HS-27A (cell line): ENCODE data around the gene TMEM52.

Source experiments
- DNase-seq: peaks from one replicate; pipeline ENCODE4 v3.0.0-alpha.2; 2012; ENCODE audit warnings: low read depth, missing footprints

The TMEM52 gene

DNA sequence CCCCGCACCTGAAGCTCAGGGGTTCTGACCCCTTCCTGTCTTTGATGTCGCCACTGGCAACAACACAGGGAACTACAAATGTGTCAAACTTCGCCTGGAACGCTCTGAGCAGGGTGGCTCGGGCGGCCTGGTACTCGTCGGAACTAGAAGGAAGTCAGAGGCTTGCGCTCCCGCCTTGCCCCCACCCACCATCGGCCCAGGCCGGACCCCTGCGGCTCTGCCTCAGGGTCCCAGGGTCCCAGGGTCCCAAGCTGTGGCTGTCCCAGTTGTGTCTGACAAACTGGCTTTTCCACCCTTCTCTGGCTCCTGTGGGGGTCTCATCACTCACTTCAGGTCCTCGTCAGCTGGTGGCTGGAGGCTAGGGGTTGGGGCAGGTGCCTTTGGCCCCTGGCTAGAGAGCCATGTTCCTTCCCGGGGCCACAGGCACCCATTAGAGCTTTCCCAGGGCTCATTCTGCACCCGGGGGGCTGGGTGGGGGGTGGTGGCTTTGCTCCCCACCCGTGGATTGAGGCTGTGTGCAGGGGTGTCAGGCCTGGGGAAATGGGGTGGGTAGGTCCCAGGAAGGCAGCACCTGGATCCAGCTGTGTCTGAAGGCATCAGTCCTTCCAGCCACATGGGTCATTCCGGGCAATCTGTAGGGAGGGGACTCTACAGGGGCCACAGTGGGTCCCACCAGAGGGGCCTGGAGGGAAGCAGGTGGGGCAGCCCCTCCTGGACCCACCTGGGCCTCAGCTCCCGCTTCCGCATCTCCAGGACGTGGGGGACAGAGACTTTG, 8.0 kb upstream of the TMEM52 start:
- DNase-seq, result no peak

DNA sequence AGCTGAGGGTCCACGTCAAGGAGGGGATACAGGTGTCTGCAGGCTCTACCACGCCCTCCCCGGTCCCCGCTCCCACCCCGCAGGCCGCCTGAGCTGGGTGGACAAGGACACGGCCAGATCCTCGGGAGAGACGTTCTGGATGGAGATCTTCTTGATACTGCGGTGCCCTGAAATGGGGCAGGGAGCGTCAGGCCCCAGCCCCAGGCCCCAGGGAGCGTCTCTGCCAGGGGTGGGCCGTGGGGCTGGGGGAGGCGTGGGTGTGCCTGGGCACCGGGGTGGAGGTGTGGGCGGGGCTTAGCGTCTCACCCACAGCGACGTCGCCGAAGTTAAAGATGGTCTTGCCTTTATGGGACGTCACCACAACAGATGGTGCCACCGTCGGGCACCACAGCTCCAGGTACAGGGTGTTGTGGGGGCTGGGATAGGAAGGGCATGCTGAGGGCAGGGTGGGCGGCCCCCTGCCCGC, 7.3 kb upstream of the TMEM52 start:
- DNase-seq, result no peak

DNA sequence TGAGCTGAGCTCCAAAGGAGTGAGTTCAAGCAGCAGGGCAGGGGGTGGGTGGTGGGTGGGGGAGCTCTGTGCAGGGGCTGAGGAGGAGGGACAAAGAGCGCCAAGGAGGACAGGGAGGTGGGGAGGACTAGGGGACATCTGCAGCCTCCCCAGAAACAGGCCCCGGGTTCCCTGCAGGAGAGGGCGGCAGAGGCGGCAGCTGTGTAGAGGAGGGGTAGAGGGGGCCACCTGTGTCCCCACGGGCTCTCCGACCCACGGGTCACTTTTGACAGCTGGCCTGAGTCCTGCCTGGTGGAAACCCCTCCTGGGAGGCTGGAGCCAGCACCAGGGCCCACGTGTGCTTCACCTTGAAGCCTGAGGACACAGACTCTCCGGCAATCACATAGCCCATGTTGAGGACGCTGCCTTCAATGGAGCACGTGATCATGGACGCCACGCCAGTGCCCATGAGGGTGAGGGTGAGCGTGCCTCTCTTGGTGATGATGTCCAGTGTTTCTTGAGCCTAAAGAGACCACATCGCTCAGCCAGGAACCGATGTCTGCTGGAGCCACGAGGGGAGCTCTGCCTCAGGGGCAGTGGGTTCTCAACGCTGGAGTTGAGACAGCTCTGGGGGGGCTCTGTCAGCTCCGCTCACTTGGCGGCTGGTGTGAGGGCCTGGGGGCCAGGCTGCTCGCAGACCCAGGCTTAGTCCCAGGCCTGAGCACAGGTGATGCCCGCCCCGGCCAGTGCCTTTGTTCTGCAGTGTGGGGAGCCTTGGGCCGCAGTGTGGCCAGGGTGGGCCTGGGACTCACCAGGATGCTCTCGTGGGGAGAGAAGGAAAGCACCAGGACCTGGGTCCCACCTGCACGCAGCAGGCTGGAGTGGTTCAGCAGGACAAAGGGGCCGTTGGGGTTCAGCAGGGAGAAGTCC, 6.6 kb upstream of the TMEM52 start:
- no peak for DNase-seq

DNA sequence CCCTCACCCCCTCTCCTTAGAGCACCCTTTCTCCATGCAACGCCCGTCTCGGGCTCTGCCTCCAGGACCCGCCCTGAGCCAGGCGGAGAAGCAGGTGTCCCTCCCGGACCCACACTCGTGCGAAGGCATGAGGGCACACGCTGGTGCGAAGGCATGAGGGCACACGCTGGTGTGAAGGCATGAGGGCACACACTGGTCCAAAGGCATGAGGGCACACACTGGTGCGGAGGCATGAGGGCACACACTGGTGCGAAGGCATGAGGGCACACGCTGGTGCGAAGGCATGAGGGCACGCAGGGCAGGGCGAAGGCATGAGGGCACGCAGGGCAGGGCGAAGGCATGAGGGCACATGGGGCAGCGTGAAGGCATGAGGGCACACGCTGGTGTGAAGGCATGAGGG, 5.8 kb upstream of the TMEM52 start:
- no peak for DNase-seq

DNA sequence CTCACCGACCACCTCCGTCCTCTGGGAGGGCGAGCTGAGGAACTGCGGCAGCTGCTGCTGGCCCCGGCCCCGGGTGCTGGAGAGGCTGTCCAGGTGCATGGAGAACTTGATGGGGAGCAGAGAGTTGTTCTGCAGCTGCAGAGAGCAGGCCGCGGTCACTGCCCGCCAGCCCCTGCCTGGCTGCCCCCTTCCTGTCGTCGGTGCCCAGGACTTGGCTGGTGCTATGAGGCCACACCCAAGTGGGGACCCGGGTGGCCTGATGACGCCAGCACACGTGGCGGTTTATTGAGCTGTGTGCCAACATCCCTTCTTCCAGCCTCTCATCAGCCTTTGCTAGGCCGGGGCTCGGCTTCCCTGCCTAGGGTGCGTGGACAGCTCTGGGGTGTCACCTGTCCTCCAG, 5.3 kb upstream of the TMEM52 start:
- no peak for DNase-seq

DNA sequence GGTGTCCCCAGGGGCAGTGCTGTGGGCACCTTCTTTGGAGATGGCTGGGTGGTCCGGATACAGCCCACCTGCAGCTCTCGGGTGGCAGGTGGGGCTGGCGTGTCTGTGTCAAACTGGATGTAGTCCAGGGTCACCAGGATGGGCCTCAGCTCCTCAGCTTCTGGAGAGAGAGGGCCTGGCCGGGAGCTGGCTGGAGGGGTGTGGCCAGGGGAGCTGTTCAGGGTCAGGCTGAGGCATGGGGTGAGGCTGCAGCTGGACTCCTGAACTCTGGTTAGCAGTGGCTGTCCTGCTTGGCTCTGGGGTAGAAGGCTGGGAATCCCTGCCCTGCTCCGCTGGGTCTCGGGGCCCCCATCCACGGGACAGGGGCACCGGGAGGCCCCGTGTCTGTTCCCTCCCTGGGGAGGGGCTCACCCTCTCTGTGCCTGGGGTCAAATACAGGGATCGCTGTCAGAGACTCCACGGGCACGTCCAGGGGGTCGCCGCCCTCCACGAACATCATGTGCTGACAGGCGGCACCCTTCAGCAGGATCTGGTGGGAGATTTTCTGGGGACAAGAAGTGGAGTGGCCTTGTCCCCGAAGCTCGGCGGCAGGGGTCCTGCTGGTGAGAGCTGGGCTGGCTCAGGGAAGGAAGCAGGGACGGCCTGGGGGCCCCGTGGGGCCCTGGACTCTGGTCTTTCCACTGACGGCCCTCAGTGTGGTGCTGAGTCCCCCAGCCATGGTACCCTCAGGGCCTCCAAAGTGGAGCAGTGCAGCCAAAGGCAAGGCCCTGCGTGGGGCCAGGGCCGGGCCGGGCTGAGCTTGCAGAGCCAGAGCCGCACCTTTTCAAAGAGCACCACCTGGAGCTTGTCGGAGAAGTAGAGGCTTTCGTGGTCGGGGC, 4.1 kb upstream of the TMEM52 start:
- no peak for DNase-seq

DNA sequence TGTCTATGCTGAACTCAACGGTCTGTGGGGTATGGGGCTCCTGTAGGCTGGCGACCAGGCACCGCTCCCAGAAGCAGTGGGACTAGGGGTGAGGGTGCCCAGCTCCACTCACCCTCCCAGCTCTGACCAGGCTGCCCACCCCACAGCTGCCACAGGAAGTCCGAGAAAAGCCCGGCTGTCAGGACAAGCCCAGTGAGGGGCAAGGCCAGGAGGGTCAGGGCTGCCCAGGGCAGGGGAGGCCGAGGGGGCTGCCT, 3.5 kb upstream of the TMEM52 start:
- no peak for DNase-seq

DNA sequence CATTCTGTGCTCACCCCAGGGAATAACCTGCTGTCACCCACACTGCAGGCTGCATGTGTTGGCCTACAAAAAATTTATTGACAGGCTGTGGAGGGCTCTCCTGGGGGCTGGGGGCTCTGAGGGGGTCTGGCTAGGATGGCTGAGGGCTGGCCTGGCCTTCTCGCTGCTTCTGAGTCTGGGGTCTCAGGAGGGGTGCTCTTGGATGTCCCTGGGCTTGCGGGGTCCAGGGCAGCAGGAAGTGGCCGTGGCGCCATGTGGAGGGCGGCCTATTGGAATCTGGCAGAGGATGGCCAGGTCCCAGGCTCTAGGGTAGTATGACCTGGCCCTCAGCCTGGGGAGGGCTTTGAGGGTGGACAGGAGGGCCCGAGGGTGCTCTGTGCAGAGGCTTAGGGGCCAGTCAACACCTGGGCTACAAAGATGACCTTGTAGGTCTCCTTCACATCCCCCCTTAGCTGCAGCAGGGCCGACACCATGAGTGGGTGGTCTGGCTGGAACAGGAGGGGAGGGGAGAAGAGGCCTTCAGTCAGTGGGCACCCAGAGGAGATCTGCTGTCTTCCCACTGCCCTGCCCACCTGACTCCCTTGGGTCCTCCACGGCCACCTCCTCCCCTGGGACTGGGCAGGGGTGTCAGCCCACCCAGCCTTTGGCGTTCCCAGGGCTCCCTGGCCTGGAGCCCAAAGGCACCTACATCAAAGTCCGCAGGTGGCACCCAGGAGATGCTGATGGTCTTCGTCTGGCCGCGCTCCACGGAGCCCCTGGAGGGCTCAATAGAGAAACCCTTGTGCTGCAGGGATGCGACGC, 3.0 kb upstream of the TMEM52 start:
- DNase-seq, result no peak

DNA sequence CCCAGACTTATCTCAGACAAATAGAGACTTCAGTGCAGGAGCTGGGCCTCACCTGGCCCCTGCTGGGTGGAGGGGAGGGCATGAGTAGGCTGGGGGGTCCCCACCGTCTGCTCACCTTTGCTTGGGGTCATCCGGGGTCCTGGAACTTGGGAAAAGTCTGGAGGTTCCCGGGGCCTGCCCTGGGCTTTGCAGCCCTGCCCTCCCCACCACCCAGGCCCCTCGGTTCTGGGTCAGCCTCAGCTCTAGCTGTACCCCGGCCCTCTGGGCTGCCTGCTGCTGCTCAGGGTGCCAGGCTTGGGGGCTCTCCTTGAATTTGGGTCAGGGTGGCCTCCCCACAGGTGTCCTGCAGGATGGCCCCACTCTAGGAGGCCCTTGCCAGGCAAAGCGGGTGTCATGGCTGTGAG, 2.4 kb upstream of the TMEM52 start:
- no peak for DNase-seq

DNA sequence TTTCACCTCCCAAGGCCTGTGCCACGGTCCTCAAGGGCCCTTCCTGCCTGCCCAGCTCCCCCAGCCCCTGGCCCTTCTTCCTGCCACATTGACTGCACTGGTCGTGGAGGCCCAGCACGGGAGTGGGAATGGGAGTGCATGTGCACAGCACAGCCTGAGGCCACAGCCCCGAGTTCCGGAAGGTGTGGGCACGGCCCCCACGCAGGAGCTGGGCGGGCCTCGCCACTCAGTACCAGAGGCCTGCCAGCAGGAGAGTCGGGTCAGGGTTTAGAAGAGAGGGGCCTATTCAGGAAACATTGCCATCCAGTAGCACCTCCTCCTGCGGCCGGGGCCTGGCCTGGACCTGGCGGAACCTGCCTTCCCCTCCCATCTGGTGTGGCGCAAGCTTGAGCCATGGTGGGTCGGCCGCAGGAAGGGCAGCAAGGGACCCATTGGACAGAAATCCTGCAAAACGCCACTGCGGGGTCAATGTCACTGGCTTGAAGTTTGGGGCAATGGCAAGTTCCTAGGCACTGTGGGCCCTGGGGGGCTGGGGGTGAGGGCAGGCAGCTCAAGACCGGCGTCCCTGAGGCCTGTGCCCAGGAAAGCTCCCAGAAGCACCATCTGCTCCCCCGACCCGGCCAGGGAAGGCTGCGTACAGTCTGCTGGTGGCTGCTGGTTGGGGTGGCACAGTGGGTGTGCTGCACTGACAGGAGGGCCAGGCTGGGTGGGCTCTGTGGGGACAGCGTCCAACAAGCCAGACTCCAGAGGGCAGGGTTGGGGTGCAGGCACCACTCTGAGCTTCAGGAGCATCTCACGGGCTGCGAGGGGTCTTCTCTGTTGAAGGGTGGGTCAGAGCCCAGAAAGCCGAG, 1.8 kb upstream of the TMEM52 start:
- no peak for DNase-seq

DNA sequence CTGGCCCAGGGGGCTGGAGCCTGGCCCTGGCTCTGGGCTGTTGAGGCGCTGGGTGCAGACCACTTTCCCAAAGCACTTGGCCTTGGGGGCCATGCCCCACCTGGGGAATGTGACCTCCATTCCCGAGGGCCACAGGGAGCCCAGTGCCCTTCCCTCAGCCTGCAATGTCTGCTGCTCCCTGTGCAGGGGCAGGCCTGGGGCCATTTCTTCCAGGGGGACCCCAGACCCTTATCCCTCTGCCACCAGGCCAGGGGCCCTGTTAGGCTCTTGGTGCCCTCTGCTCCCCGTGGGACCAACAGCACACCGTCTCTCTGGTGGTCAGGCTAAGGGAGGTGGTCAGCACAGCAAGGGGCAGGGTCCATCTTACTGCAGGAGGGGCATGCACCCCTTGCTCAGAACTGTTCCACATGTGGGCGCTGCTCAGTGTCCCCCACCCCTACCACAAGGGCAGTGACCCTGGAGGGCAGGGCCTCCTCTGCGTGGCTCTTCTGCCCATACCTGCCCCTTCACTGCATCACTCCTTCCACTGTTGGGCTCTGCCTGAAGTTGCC, 1.1 kb upstream of the TMEM52 start:
- DNase-seq, result no peak

DNA sequence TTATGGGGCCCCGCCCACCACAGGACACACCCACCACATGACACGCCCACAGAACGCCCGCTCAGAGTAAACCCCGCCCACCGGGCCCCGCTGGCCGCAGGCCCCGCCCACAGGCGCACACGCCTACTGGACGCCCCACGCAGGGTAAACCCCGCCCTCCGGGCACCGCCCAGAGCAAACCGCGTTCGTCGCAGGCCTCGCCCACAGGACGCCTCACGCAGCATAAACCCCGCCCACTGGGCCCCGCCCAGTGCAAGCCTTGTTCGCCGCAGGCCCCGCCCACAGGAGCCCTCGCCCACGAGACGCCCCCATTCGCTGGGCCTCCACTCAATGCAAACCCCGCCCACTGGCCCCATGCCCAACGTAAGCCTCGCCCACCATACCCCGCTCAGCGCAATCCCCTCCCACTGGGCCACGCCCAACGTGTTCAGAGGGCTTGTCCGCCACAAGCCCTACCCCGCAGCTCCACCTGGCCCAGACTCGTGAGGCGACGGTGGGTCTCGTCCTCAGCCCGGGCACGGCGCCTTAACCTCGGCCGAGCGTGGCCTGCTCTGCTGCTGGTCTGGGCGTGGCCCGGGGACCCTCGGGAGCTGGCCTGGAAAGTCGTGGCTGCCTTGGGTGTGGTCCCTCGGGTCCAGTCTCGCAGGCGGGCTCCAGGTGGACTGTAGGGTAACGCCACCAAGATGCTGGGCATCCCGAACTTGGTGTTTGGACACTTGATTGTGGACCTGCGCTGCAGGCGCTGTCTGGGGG, 401 bp upstream of the TMEM52 start:
- peak; percentile 51 for DNase-seq

DNA sequence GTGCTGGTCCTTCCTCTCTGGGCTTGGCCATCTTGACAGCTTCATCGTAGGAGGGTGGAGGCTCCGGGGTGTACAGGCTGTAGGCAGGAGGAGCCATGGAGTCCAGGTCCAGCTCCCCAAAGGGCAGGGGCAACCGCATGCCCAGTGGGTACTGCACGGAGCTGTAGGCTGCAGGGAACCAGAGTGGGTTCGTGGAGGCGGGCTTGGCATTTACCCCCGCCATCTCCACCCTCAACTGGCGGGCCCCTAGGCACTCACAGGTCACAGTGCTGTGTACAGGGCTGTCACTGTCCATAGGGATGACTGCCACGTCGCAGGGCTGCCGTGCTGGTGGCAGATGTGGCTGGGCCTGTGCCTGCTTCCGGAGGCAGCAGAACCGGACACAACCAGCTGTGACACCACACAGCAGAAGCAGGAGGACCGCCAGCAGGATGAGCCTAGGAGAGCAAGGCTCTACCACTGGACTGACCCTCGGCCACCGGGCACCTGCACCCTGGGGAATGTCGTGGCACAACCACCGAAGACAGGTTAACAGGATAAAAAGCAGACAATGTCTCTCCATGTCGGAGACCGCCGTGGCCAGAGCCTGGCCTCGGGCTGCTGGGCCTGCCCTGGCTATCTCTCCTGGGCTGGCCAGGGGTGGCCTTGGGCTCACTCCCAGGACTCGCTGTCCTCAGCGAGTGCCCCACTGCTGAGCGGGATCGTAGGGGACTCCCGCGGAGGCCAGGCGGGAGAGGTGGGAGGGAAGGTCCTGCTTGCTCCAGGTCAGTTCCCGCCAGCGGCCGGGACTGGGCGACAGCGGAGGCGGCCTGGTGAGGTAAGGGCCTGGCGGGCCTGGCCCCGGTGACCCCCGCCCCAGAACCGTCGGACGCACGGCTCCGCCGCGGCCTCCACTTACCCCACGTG, 831 bp downstream of the TMEM52 start:
- no peak for DNase-seq

DNA sequence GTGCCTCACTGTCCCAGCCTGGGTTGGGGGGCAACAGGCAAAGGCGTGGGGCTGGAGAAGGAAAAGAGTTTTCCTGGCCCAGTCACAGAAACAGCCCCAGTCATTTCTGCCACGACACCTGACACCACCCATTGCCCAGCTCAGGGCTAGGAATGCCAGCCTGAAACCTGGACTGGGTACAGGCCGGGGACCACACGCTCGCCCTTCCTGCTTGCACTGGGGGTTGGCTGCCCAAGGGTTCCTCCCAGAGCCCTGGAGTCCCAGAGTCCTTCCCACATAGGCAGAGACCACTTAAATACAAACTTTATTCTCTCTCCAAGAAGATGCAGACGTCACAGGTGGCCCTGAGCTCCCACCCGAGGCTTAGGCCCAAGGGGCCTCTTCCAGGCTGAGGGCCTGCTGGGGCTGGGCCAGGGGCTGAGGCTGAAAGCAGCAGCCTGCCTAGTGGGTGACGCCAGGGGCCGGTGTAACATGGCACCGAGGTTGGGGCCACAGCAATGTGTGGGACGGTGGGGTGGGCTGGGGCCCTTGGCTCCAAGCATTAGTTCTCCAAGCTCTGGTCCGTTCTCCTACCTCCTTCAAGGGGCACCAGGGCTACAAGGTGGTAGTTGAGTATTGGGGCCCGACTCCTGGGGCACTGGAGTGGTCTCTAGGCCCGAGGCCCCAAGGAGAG, 1.6 kb downstream of the TMEM52 start:
- DNase-seq, result no peak

DNA sequence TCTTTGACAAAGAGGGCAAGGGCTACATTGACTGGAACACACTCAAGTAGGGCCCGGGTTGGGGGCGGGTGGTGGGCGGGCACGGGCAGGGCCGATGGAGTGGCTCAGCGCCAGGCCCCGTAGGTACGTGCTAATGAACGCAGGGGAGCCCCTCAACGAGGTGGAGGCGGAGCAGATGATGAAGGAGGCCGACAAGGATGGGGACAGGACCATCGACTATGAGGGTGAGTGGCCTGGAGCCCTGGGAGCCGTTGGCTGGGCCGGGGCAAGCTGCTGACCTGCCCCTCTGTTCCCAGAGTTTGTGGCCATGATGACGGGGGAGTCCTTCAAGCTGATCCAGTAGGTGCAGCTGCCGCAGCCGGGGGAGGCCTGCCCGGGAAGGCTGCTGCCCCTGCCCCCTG, 2.2 kb downstream of the TMEM52 start:
- no peak for DNase-seq

DNA sequence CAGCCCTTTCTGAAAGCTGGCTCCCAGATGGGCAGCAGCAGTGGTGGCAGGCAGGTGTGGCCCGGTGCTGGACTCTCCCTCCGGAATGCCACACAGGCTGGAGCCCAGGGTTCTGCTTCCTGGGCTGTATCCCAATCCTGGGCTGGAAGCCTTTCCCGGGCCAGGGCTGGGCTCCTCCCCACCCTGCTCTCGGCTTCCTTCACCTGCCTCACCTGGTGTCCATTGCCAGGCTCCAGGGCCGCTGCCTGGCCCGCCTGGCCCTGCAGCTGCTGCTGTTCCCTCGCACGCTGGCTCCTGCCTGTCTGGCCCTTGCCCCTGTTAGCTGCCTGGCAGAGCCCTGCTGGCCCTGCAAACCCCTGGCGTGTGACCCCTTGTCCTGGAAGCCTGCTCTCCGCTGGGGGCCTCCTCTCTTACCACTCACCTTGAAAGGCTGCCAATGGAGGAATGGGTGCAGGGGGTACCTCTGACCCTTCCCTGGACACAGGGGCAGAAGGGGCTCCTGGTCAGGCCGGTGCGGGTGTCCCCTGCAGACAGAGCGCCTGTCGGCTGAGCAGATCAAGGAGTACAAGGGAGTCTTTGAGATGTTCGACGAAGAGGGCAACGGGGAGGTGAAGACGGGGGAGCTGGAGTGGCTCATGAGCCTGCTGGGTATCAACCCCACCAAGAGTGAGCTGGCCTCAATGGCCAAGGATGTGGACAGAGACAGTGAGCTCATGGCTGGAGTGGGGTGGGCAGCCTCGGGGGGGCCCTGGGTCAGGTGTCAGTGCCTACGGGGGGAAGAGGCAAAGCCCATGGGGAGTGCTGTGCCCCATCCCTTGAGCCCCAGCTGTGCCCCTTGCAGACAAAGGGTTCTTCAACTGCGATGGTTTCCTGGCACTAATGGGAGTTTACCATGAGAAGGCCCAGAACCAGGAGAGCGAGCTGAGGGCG, 2.9 kb downstream of the TMEM52 start:
- DNase-seq, result no peak
